Measurements from ENCODE around the gene SGK2.

DNA sequence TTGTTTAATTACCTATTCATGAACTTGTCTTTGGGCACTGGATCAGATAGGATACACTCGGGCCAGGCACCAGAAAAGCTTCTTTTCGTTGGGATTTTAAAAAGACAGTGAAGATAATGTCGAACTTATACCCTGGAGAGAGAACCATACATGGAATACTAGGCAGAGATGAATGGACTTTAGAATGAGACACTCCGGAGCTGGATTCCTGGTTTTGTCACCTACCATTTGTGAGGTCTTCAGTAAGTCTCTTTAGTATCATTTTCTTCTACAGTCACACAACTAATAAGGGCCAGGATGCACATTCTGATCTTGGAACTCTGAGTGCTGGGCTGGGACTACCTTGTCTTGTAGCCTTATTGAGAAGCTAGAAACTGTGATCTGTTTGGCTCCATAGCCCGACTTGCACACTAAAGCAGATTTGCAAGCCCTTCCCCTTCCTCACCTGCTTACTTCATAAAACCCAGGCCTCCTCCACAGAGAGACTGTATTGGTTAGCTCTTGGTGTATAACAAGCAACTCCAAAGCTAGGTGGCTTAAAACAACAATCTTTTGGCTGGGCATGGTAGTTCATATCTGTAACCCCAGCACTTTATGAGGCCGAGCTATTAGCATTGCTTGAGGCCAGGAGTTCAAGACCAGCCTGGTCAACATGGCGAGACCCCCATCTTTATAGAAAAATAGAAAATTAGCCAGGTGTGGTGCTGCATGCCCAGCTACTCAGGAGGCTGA is 24.5 kb downstream of the SGK2 start:
- no peak for TF ChIP-seq EZH2phosphoT487 (IDR thresholded peaks at IDR 0.05; ENCODE audit: low read length)
- TF ChIP-seq, protein P1, sequence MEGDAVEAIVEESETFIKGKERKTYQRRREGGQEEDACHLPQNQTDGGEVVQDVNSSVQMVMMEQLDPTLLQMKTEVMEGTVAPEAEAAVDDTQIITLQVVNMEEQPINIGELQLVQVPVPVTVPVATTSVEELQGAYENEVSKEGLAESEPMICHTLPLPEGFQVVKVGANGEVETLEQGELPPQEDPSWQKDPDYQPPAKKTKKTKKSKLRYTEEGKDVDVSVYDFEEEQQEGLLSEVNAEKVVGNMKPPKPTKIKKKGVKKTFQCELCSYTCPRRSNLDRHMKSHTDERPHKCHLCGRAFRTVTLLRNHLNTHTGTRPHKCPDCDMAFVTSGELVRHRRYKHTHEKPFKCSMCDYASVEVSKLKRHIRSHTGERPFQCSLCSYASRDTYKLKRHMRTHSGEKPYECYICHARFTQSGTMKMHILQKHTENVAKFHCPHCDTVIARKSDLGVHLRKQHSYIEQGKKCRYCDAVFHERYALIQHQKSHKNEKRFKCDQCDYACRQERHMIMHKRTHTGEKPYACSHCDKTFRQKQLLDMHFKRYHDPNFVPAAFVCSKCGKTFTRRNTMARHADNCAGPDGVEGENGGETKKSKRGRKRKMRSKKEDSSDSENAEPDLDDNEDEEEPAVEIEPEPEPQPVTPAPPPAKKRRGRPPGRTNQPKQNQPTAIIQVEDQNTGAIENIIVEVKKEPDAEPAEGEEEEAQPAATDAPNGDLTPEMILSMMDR (IDR thresholded peaks at IDR 0.05; ENCODE audit: low read length): no peak
- TF ChIP-seq EZH2 (optimal IDR thresholded peaks at IDR 0.05; ENCODE audit: low read depth, low read length): no peak

Data from MM.1S (cell line).